DND-41 (cell line): ENCODE results near the gene ARL6IP5.

ENCODE experiments used
- ATAC-seq: fragments of 200-7000 bp; cut with Tn5 transposase; 3 replicates; pipeline ENCODE4 v1.9.1; 2021; ENCODE audit warnings: low read depth; ENCODE audit not compliant: insufficient read depth
- DNase-seq: peaks from one replicate; pipeline ENCODE4 v3.0.0-alpha.2; 2020
- H2AFZ ChIP-seq: 2 replicates; pipeline ENCODE4 v1.6.0; 2012; ENCODE audit warnings: low read depth, low read length
- H3K27ac ChIP-seq: 2 replicates; pipeline ENCODE4 v1.5.1; 2012; ENCODE audit warnings: low read length, inconsistent platforms
- H3K27me3 ChIP-seq: fragments of 200-600 bp; sonication (generic); 2 replicates; pipeline ENCODE4 v1.6.0; 2012; ENCODE audit warnings: low read length, mild to moderate bottlenecking, inconsistent platforms; ENCODE audit not compliant: insufficient read depth, poor library complexity
- H3K36me3 ChIP-seq: 2 replicates; pipeline ENCODE4 v1.5.1; 2012; ENCODE audit warnings: low read length, inconsistent platforms; ENCODE audit not compliant: insufficient read depth
- H3K4me1 ChIP-seq: 2 replicates; pipeline ENCODE4 v1.5.1; 2012; ENCODE audit warnings: mild to moderate bottlenecking, low read length; ENCODE audit not compliant: insufficient read depth
- H3K4me2 ChIP-seq: 2 replicates; pipeline ENCODE4 v1.6.0; 2012; ENCODE audit warnings: mild to moderate bottlenecking, moderate library complexity, low read length, inconsistent platforms; ENCODE audit not compliant: insufficient read depth
- H3K4me3 ChIP-seq, 2 experiments: fragments of 200-600 bp in 1 of 2; shearing (Covaris generic) in 1 of 2; 2 replicates each; pipeline ENCODE4 v1.5.1; 2012 to 2016; ENCODE audit warnings: inconsistent platforms in 2 of 2, low read length in 2 of 2, mild to moderate bottlenecking in 2 of 2, low read depth in 1 of 2, moderate library complexity in 1 of 2
- H3K79me2 ChIP-seq: 2 replicates; pipeline ENCODE4 v1.6.0; 2012; ENCODE audit warnings: low read length, inconsistent platforms; ENCODE audit not compliant: insufficient read depth
- H3K9ac ChIP-seq: 2 replicates; pipeline ENCODE4 v1.6.0; 2012; ENCODE audit warnings: low read depth, mild to moderate bottlenecking, inconsistent platforms, low read length, moderate library complexity
- H3K9me3 ChIP-seq: 2 replicates; pipeline ENCODE4 v1.5.1; 2012; ENCODE audit warnings: low read length, moderate library complexity, mild to moderate bottlenecking, inconsistent platforms; ENCODE audit not compliant: insufficient read depth, severe bottlenecking
- H4K20me1 ChIP-seq: 2 replicates; pipeline ENCODE4 v1.6.0; 2012; ENCODE audit warnings: low read length; ENCODE audit not compliant: insufficient read depth
- EZH2 ChIP-seq: IDR thresholded peaks from 3 replicates; pipeline ENCODE4 v1.6.1; 2012; ENCODE audit warnings: borderline replicate concordance, low read depth, mild to moderate bottlenecking, moderate library complexity, low read length, inconsistent platforms; ENCODE audit not compliant: severe bottlenecking
- TF ChIP-seq, protein P1 (sequence below): IDR thresholded peaks from 2 replicates; pipeline ENCODE4 v1.5.1; 2012; ENCODE audit warnings: borderline replicate concordance, low read length, moderate library complexity, mild to moderate bottlenecking; ENCODE audit not compliant: poor library complexity, severe bottlenecking; ENCODE audit errors: extremely low read depth

ARL6IP5 gene

GRCh38 chr3:69126999-69127398, 42.3 kb downstream of the ARL6IP5 start:
- no peaks in the 10 kb centered on the region for H3K4me1 ChIP-seq
- no peaks in the 10 kb centered on the region for H3K9me3 ChIP-seq
- TF ChIP-seq EZH2 = no peak
- TF ChIP-seq, protein P1, sequence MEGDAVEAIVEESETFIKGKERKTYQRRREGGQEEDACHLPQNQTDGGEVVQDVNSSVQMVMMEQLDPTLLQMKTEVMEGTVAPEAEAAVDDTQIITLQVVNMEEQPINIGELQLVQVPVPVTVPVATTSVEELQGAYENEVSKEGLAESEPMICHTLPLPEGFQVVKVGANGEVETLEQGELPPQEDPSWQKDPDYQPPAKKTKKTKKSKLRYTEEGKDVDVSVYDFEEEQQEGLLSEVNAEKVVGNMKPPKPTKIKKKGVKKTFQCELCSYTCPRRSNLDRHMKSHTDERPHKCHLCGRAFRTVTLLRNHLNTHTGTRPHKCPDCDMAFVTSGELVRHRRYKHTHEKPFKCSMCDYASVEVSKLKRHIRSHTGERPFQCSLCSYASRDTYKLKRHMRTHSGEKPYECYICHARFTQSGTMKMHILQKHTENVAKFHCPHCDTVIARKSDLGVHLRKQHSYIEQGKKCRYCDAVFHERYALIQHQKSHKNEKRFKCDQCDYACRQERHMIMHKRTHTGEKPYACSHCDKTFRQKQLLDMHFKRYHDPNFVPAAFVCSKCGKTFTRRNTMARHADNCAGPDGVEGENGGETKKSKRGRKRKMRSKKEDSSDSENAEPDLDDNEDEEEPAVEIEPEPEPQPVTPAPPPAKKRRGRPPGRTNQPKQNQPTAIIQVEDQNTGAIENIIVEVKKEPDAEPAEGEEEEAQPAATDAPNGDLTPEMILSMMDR = no peak
- ATAC-seq (no peak), DNase-seq (no peak)
- H4K20me1 ChIP-seq = no peaks in the 10 kb centered on the region
- H3K4me3 ChIP-seq = no peak overlapping the region
- H3K4me2 ChIP-seq = no peak overlapping the region
- H2AFZ ChIP-seq = no peak overlapping the region
- H3K27me3 ChIP-seq = peaks cover 4% of the 10 kb centered on the region
- no peaks in the 10 kb centered on the region for H3K79me2 ChIP-seq
- H3K36me3 ChIP-seq = no peaks in the 10 kb centered on the region
- no peak overlapping the region for H3K9ac ChIP-seq
- no peak overlapping the region for H3K27ac ChIP-seq

GRCh38 chr3:69128509-69128908, 43.8 kb downstream of the ARL6IP5 start:
- Histone ChIP-seq H3K4me1 (no peaks in the 10 kb centered on the region), H3K79me2 (no peaks in the 10 kb centered on the region), H3K4me3 (no peak overlapping the region), H2AFZ (no peak overlapping the region), H3K27ac (no peak overlapping the region), H3K36me3 (no peaks in the 10 kb centered on the region), H4K20me1 (no peaks in the 10 kb centered on the region), H3K27me3 (peaks cover 4% of the 10 kb centered on the region), H3K9me3 (no peaks in the 10 kb centered on the region), H3K9ac (no peak overlapping the region), H3K4me2 (no peak overlapping the region)
- no peak for ATAC-seq
- DNase-seq = no peak
- TF ChIP-seq, protein P1 = no peak
- no peak for TF ChIP-seq EZH2

DNA sequence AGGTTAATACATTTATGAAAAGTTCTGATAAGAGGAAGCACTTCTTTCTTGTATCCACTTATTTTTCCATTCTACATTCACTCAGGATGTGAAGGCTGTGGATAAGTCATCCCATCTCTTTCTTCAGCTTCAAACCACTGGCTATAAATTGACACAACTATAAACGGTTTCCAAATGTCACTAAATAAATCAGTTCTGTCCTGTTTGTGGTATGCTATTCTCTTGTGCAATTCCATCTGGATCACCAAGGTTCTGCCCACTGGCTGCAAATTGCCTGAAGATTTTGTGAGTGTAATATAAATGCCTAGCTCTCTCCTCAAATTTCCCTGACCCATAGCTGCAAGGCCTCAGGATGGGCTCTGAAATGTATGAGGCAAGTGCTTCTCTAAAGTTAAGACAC, 44.8 kb downstream of the ARL6IP5 start:
- no peak overlapping the region for H3K4me3 ChIP-seq
- H3K4me1 ChIP-seq = no peaks in the 10 kb centered on the region
- TF ChIP-seq, protein P1 = no peak
- TF ChIP-seq EZH2 = no peak
- H2AFZ ChIP-seq = no peak overlapping the region
- H3K27me3 ChIP-seq = peaks cover 4% of the 10 kb centered on the region
- H3K9ac ChIP-seq = no peak overlapping the region
- H3K27ac ChIP-seq = no peak overlapping the region
- DNase-seq (no peak), ATAC-seq (no peak)
- H4K20me1 ChIP-seq = no peaks in the 10 kb centered on the region
- no peaks in the 10 kb centered on the region for H3K36me3 ChIP-seq
- no peak overlapping the region for H3K4me2 ChIP-seq
- no peaks in the 10 kb centered on the region for H3K79me2 ChIP-seq
- no peaks in the 10 kb centered on the region for H3K9me3 ChIP-seq

- Histone ChIP-seq H3K27me3 (peaks cover 4% of the 10 kb centered on the region), H3K4me1 (no peaks in the 10 kb centered on the region), H3K4me3 (no peak overlapping the region), H4K20me1 (no peaks in the 10 kb centered on the region), H3K4me2 (no peak overlapping the region), H3K9me3 (no peaks in the 10 kb centered on the region), H3K79me2 (no peaks in the 10 kb centered on the region), H2AFZ (no peak overlapping the region), H3K36me3 (no peaks in the 10 kb centered on the region), H3K9ac (no peak overlapping the region), H3K27ac (no peak overlapping the region)
- DNase-seq (no peak), ATAC-seq (no peak)
- TF ChIP-seq, protein P1 = no peak
- TF ChIP-seq EZH2 = no peak
Observed at GRCh38 chr3:69130689-69131088, 46.0 kb downstream of the ARL6IP5 start.
